Ovary (tissue), 3 donors: Measurements from ENCODE around the gene GHITM.

Source experiments
- EP300 ChIP-seq: sonication (generic); formaldehyde crosslinking; IDR thresholded peaks from one replicate; pipeline ENCODE4 v1.6.1; 2017; ENCODE audit warnings: antibody characterized with exemption
- POLR2A ChIP-seq: fragments of 450-650 bp; IDR thresholded peaks from one replicate; pipeline ENCODE4 v1.6.1; 2017; ENCODE audit warnings: antibody characterized with exemption, mild to moderate bottlenecking, moderate library complexity
- TF ChIP-seq, protein P1 (sequence below), 3 donors: fragments of 450-650 bp in 2 of 3; fragments of 200-600 bp in 1 of 3; IDR thresholded peaks; one replicate each; pipeline versions ENCODE4 v1.5.1 to v1.8.0; 2016 to 2022; ENCODE audit warnings: antibody characterized with exemption in 3 of 3, mild to moderate bottlenecking in 1 of 3
- donor health status: DM: no; HTN: no; CAD: no.

DNA sequence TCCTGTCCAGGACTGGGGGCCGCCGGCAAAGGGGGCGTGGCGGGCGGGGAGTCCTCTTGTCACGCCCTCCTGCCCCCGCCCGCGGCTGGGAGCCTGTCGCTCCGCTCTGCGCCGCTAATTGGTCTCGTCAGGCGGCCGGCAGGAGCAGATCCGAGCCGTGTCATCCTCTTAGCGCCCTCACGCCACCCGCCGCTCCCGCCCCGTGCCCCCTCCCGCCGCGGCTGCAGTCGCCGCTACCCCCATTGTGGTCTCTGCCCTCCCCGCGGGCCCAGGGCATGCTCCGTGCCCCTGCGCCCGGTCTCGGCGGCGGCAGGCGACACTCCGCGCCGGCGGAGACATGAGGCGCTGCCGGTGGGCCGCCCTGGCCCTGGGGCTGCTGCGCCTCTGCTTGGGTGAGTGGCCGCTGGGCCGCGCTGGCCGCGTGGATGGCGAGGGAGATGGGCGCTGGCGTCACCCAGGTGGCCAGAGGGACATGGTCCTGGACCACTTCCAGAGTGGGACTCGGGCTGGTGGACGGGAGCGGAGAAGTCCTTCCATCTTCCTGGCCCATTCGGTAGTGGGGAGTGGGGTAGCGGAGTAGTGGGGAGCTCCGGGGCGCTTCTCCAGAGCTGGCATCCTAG, 55.2 kb downstream of the GHITM start, which contains the start of gene CDHR1:
- TF ChIP-seq, protein P1, sequence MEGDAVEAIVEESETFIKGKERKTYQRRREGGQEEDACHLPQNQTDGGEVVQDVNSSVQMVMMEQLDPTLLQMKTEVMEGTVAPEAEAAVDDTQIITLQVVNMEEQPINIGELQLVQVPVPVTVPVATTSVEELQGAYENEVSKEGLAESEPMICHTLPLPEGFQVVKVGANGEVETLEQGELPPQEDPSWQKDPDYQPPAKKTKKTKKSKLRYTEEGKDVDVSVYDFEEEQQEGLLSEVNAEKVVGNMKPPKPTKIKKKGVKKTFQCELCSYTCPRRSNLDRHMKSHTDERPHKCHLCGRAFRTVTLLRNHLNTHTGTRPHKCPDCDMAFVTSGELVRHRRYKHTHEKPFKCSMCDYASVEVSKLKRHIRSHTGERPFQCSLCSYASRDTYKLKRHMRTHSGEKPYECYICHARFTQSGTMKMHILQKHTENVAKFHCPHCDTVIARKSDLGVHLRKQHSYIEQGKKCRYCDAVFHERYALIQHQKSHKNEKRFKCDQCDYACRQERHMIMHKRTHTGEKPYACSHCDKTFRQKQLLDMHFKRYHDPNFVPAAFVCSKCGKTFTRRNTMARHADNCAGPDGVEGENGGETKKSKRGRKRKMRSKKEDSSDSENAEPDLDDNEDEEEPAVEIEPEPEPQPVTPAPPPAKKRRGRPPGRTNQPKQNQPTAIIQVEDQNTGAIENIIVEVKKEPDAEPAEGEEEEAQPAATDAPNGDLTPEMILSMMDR (IDR thresholded peaks at IDR 0.05), result no peak
- TF ChIP-seq POLR2A, result no peak
- TF ChIP-seq EP300, result no peak
